GM19193 (cell line): ENCODE measurements around the gene CNTNAP2.

Experiments
- POLR2A ChIP-seq: IDR thresholded peaks from 4 replicates; pipeline ENCODE4 v1.6.1; 2011; ENCODE audit not compliant: insufficient read depth, insufficient read length; ENCODE audit errors: extremely low read depth

CNTNAP2 gene

GRCh38 chr7:147477526-147477925 is 1360.9 kb downstream of the CNTNAP2 start:
- TF ChIP-seq POLR2A: no peak

- no peak for TF ChIP-seq POLR2A
These were observed 1362.2 kb downstream of the CNTNAP2 start for GRCh38 chr7:147478796-147479195.

GRCh38 chr7:147483634-147484292 is 1367.2 kb downstream of the CNTNAP2 start:
- no peak for TF ChIP-seq POLR2A

GRCh38 chr7:147485660-147486210 is 1369.1 kb downstream of the CNTNAP2 start:
- no peak for TF ChIP-seq POLR2A

- TF ChIP-seq POLR2A: no peak
These were observed 1376.0 kb downstream of the CNTNAP2 start for GRCh38 chr7:147492606-147493005.

GRCh38 chr7:147496209-147496608 is 1379.6 kb downstream of the CNTNAP2 start:
- TF ChIP-seq POLR2A: no peak

- TF ChIP-seq POLR2A: no peak
These were observed 1380.6 kb downstream of the CNTNAP2 start for GRCh38 chr7:147497246-147497645.

- no peak for TF ChIP-seq POLR2A
These were observed 1381.5 kb downstream of the CNTNAP2 start for GRCh38 chr7:147498081-147498480.

- TF ChIP-seq POLR2A: no peak
These were observed 1392.5 kb downstream of the CNTNAP2 start for GRCh38 chr7:147509035-147509501.

- TF ChIP-seq POLR2A: no peak
These were observed 1393.1 kb downstream of the CNTNAP2 start for GRCh38 chr7:147509541-147510200.

GRCh38 chr7:147510201-147510542 is 1393.6 kb downstream of the CNTNAP2 start:
- TF ChIP-seq POLR2A: no peak

- TF ChIP-seq POLR2A: no peak
These were observed 1394.3 kb downstream of the CNTNAP2 start for GRCh38 chr7:147510923-147511322.

GRCh38 chr7:147513451-147513850 is 1396.8 kb downstream of the CNTNAP2 start:
- no peak for TF ChIP-seq POLR2A

GRCh38 chr7:147516391-147516790 is 1399.8 kb downstream of the CNTNAP2 start:
- TF ChIP-seq POLR2A: no peak

GRCh38 chr7:147519062-147519461 is 1402.5 kb downstream of the CNTNAP2 start:
- no peak for TF ChIP-seq POLR2A

GRCh38 chr7:147523056-147523455 is 1406.5 kb downstream of the CNTNAP2 start:
- no peak for TF ChIP-seq POLR2A

- no peak for TF ChIP-seq POLR2A
These were observed 1408.2 kb downstream of the CNTNAP2 start for GRCh38 chr7:147524726-147525250.

GRCh38 chr7:147525325-147525724 is 1408.7 kb downstream of the CNTNAP2 start:
- TF ChIP-seq POLR2A: no peak
